MV-4-11 (cell line): ENCODE measurements around the gene ING1.

Experiments
- DNase-seq: peaks from one replicate; lab custom pipeline; 2025; lab: John Stamatoyannopoulos, UW

ING1 gene

GRCh38 chr13:110772091-110772984 lies 58.8 kb downstream of the ING1 start:
- no peak for DNase-seq
